ENCODE measurements around the gene ZDHHC7.

DNA sequence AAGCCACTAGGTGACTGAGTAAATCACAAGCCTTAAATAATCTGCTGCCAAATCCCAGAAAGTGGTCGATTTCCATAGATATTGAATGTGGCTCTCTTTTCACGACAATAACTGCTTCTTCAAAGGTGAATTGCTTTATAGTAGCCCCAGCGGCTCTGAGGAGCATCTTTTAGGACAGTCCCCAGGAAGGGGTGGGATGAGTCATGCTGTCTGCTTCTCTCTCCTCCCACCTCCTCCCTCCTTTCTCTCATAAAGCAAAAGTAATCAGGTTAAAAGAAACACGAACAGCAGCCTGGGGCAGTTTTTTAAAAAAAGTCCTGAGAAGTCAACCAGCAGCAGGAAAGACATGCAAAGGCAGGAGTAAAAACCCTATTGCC, 18.1 kb upstream of the ZDHHC7 start:
- no peak for TF ChIP-seq POLR2A (IDR thresholded peaks at IDR 0.05; ENCODE audit: borderline replicate concordance, extremely low read depth, insufficient read depth, insufficient read length)
- peak in 1 of 3 experiments; percentile 5; a peak in 1 of 6 replicates for TF ChIP-seq CTCF (IDR thresholded peaks at IDR 0.05 in 2 of 3, conservative IDR thresholded peaks at IDR 0.05 in 1 of 3; ENCODE audit: borderline replicate concordance in 1 of 3, insufficient read depth in 1 of 3, low read depth in 2 of 3, low read length in 2 of 3)
- TF ChIP-seq POLR2AphosphoS5 (IDR thresholded peaks at IDR 0.05; ENCODE audit: low read depth, low read length): no peak
- no peak for TF ChIP-seq EZH2 (IDR thresholded peaks at IDR 0.05)
- TF ChIP-seq EZH2phosphoT487 (IDR thresholded peaks at IDR 0.05; ENCODE audit: borderline replicate concordance): no peak
- TF ChIP-seq TCF7L2 (IDR thresholded peaks at IDR 0.05; ENCODE audit: borderline replicate concordance, extremely low read depth, insufficient read depth, insufficient read length): no peak
- TF ChIP-seq, protein P1, sequence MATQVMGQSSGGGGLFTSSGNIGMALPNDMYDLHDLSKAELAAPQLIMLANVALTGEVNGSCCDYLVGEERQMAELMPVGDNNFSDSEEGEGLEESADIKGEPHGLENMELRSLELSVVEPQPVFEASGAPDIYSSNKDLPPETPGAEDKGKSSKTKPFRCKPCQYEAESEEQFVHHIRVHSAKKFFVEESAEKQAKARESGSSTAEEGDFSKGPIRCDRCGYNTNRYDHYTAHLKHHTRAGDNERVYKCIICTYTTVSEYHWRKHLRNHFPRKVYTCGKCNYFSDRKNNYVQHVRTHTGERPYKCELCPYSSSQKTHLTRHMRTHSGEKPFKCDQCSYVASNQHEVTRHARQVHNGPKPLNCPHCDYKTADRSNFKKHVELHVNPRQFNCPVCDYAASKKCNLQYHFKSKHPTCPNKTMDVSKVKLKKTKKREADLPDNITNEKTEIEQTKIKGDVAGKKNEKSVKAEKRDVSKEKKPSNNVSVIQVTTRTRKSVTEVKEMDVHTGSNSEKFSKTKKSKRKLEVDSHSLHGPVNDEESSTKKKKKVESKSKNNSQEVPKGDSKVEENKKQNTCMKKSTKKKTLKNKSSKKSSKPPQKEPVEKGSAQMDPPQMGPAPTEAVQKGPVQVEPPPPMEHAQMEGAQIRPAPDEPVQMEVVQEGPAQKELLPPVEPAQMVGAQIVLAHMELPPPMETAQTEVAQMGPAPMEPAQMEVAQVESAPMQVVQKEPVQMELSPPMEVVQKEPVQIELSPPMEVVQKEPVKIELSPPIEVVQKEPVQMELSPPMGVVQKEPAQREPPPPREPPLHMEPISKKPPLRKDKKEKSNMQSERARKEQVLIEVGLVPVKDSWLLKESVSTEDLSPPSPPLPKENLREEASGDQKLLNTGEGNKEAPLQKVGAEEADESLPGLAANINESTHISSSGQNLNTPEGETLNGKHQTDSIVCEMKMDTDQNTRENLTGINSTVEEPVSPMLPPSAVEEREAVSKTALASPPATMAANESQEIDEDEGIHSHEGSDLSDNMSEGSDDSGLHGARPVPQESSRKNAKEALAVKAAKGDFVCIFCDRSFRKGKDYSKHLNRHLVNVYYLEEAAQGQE (IDR thresholded peaks at IDR 0.05; ENCODE audit: low read depth): no peak
- TF ChIP-seq JUND (IDR thresholded peaks at IDR 0.05): no peak
- no peak for TF ChIP-seq ZBTB33 (IDR thresholded peaks at IDR 0.05; ENCODE audit: extremely low read depth, insufficient replicate concordance, low read length)
- TF ChIP-seq EGR1 (IDR thresholded peaks at IDR 0.05; ENCODE audit: low read depth): no peak
